ENCODE data around the gene BCL11A.

GRCh38 chr2:60468382-60469085 is 84.9 kb downstream of the BCL11A start:
- TF ChIP-seq CTCF (IDR thresholded peaks at IDR 0.05; ENCODE audit: low read depth, low read length, poor library complexity, severe bottlenecking) (no peak), EZH2phosphoT487 (IDR thresholded peaks at IDR 0.05; ENCODE audit: borderline replicate concordance, low read length) (no peak)

Measured in DOHH2 (cell line).